K562 (cell line): ENCODE data around the gene WDR91. TPM values are rescaled to one million over a fixed set of nuclear protein-coding genes. Genes with fewer than 3 reads are reported as not detected.

Experiments used
- FIP1L1 ChIP-seq: fragments of 200-400 bp; formaldehyde crosslinking; IDR thresholded peaks from 2 replicates; pipeline ENCODE4 v1.6.1; 2018; ENCODE audit warnings: mild to moderate bottlenecking, low read depth, low read length; ENCODE audit not compliant: poor library complexity, severe bottlenecking
- FOSL1 ChIP-seq: fragments of 200-800 bp; sonication (Bioruptor generic); conservative IDR thresholded peaks from 2 replicates; pipeline ENCODE4 v1.6.1; 2016; ENCODE audit warnings: missing genetic modification characterization, missing compliant biosample characterization
- LEF1 ChIP-seq: fragments of 450-650 bp; IDR thresholded peaks from 2 replicates; pipeline ENCODE4 v1.6.1; 2016; ENCODE audit warnings: mild to moderate bottlenecking
- NFATC3 ChIP-seq: fragments of 450-650 bp; IDR thresholded peaks from 2 replicates; pipeline ENCODE4 v1.6.1; 2017; ENCODE audit warnings: mild to moderate bottlenecking
- SIN3A ChIP-seq, 2 experiments: fragments of 150-350 bp in 1 of 2; IDR thresholded peaks; 2 replicates each; pipeline ENCODE4 v1.6.1; 2011 to 2016; ENCODE audit warnings: borderline replicate concordance in 2 of 2, low read depth in 2 of 2, low read length in 2 of 2, mild to moderate bottlenecking in 2 of 2, moderate library complexity in 2 of 2; ENCODE audit not compliant: control insufficient read depth in 1 of 2
- XRCC3 ChIP-seq: fragments of 450-650 bp; IDR thresholded peaks from 2 replicates; pipeline ENCODE4 v1.6.1; 2017; ENCODE audit warnings: mild to moderate bottlenecking, moderate library complexity
- ZFX ChIP-seq: sonication (generic); formaldehyde crosslinking; IDR thresholded peaks from 2 replicates; pipeline ENCODE4 v1.8.0; 2022; ENCODE audit warnings: mild to moderate bottlenecking, missing genetic modification reagents, moderate library complexity
- ZNF263 ChIP-seq: sonication (generic); formaldehyde crosslinking; IDR thresholded peaks from 2 replicates; pipeline ENCODE4 v1.8.0; 2022; ENCODE audit warnings: mild to moderate bottlenecking, missing genetic modification reagents, borderline replicate concordance
- polyA plus RNA-seq, 8 experiments: library from polyadenylated mRNA; depleted of rRNA in 4 of 8; stranded (reverse) in 5 of 8; unstranded in 3 of 8; fragments of >200 nt; fragmentation: Nextera tagmentation in 2 of 8; fragmentation: Illumina TruSeq in 1 of 8; extraction: Ambion mirVana in 2 of 8; extraction: Trizol in 1 of 8; gene quantifications; 2 replicates each; pipeline versions ENCODE4 v1.2.1 to v1.2.3, GENCODE V29; 2011 to 2014; ENCODE audit warnings: inconsistent platforms in 1 of 8, missing spikeins in 1 of 8
- total RNA-seq, 7 experiments: library from RNA; depleted of rRNA in 6 of 7; stranded (reverse); fragments of >200 nt in 6 of 7; fragmentation: Illumina TruSeq in 2 of 7; extraction: Trizol in 2 of 7; gene quantifications; 2 replicates each; pipeline versions ENCODE4 v1.2.1 to v1.2.3, GENCODE V29; 2011 to 2021; ENCODE audit warnings: low replicate concordance in 1 of 7
- TF ChIP-seq, protein P1 (sequence below): fragments of 250-450 bp; sonication (Bioruptor Pico); IDR thresholded peaks from 2 replicates; pipeline ENCODE4 v1.4.0; 2020; ENCODE audit warnings: mild to moderate bottlenecking, moderate library complexity, borderline replicate concordance
- TF ChIP-seq, protein P2 (sequence below): fragments of 450-650 bp; IDR thresholded peaks from 2 replicates; pipeline ENCODE4 v1.6.1; 2016
- TF ChIP-seq, protein P3 (sequence below), 2 experiments: fragments of 450-650 bp in 1 of 2; sonication (generic) in 1 of 2; formaldehyde crosslinking in 1 of 2; IDR thresholded peaks in 1 of 2; conservative IDR thresholded peaks in 1 of 2; 2 replicates each; pipeline versions ENCODE4 v1.6.1 to v1.8.1; 2016 to 2023; ENCODE audit warnings: mild to moderate bottlenecking in 2 of 2, moderate library complexity in 2 of 2, inconsistent platforms in 1 of 2, missing genetic modification reagents in 1 of 2
- TF ChIP-seq, protein P4 (sequence below): sonication (generic); formaldehyde crosslinking; IDR thresholded peaks from 2 replicates; pipeline ENCODE4 v1.8.1; 2023; ENCODE audit warnings: missing genetic modification reagents, mild to moderate bottlenecking, borderline replicate concordance

The WDR91 gene
- total and polyA plus RNA-seq, 9 of the 15 experiments (the other 6 are each of a cell fraction or from before 2014, with no cell fraction given), result 1.9 to 18.2 (median 9.8) TPM

DNA sequence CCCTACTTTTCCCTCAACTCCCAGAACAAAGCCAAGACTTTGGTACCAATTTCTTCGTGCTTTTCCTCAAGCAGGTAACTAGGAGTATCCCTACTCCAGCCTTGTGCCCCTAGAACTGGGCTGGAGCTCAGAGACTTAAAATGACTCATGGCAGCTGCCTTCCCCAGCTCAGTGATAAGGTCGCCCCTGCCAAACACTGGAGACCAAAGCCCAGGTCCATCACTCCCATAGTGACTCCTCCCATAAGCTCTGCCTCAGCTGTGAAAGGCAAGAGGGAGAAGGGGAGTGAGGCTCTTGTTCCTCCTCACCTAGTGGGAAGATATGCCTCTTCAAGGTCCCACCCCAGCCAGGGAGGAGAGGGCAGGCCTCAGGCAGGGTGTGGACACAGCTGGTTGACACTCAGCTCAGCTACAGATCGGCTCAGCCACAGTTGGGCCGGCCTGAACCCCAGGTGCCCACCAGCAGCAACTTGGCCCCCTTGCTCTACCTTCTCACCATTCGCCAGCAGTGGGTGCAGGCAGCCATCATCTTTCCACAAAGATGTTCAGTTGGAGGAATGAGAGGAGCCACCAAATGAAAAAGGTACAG lies 27.0 kb downstream of the WDR91 start (continued):
- TF ChIP-seq, protein P1, sequence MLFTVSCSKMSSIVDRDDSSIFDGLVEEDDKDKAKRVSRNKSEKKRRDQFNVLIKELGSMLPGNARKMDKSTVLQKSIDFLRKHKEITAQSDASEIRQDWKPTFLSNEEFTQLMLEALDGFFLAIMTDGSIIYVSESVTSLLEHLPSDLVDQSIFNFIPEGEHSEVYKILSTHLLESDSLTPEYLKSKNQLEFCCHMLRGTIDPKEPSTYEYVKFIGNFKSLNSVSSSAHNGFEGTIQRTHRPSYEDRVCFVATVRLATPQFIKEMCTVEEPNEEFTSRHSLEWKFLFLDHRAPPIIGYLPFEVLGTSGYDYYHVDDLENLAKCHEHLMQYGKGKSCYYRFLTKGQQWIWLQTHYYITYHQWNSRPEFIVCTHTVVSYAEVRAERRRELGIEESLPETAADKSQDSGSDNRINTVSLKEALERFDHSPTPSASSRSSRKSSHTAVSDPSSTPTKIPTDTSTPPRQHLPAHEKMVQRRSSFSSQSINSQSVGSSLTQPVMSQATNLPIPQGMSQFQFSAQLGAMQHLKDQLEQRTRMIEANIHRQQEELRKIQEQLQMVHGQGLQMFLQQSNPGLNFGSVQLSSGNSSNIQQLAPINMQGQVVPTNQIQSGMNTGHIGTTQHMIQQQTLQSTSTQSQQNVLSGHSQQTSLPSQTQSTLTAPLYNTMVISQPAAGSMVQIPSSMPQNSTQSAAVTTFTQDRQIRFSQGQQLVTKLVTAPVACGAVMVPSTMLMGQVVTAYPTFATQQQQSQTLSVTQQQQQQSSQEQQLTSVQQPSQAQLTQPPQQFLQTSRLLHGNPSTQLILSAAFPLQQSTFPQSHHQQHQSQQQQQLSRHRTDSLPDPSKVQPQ (CRISPR knock-in tag), result no peak
- TF ChIP-seq ZNF263 (CRISPR knock-in tag), result no peak; the same call in 1 of the 2 replicates
- TF ChIP-seq SIN3A (IDR thresholded peaks at IDR 0.05; ENCODE audit: borderline replicate concordance in 2 of 2, control insufficient read depth in 1 of 2, low read depth in 2 of 2, low read length in 2 of 2), result no peak
- TF ChIP-seq, protein P2, sequence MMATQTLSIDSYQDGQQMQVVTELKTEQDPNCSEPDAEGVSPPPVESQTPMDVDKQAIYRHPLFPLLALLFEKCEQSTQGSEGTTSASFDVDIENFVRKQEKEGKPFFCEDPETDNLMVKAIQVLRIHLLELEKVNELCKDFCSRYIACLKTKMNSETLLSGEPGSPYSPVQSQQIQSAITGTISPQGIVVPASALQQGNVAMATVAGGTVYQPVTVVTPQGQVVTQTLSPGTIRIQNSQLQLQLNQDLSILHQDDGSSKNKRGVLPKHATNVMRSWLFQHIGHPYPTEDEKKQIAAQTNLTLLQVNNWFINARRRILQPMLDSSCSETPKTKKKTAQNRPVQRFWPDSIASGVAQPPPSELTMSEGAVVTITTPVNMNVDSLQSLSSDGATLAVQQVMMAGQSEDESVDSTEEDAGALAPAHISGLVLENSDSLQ, result peak; percentile 11; the same call in 1 of the 2 replicates
- TF ChIP-seq, protein P3, sequence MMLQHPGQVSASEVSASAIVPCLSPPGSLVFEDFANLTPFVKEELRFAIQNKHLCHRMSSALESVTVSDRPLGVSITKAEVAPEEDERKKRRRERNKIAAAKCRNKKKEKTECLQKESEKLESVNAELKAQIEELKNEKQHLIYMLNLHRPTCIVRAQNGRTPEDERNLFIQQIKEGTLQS (IDR thresholded peaks at IDR 0.05), result peak; percentile 20; the same call in 1 of the 2 replicates
- TF ChIP-seq, protein P3 (CRISPR knock-in tag; conservative IDR thresholded peaks at IDR 0.05), result no peak
- peak; percentile 87 for TF ChIP-seq FOSL1 (tag)
- TF ChIP-seq NFATC3, result no peak
- TF ChIP-seq ZFX (CRISPR knock-in tag), result no peak
- no peak for TF ChIP-seq XRCC3
- no peak for TF ChIP-seq FIP1L1
- TF ChIP-seq, protein P4, sequence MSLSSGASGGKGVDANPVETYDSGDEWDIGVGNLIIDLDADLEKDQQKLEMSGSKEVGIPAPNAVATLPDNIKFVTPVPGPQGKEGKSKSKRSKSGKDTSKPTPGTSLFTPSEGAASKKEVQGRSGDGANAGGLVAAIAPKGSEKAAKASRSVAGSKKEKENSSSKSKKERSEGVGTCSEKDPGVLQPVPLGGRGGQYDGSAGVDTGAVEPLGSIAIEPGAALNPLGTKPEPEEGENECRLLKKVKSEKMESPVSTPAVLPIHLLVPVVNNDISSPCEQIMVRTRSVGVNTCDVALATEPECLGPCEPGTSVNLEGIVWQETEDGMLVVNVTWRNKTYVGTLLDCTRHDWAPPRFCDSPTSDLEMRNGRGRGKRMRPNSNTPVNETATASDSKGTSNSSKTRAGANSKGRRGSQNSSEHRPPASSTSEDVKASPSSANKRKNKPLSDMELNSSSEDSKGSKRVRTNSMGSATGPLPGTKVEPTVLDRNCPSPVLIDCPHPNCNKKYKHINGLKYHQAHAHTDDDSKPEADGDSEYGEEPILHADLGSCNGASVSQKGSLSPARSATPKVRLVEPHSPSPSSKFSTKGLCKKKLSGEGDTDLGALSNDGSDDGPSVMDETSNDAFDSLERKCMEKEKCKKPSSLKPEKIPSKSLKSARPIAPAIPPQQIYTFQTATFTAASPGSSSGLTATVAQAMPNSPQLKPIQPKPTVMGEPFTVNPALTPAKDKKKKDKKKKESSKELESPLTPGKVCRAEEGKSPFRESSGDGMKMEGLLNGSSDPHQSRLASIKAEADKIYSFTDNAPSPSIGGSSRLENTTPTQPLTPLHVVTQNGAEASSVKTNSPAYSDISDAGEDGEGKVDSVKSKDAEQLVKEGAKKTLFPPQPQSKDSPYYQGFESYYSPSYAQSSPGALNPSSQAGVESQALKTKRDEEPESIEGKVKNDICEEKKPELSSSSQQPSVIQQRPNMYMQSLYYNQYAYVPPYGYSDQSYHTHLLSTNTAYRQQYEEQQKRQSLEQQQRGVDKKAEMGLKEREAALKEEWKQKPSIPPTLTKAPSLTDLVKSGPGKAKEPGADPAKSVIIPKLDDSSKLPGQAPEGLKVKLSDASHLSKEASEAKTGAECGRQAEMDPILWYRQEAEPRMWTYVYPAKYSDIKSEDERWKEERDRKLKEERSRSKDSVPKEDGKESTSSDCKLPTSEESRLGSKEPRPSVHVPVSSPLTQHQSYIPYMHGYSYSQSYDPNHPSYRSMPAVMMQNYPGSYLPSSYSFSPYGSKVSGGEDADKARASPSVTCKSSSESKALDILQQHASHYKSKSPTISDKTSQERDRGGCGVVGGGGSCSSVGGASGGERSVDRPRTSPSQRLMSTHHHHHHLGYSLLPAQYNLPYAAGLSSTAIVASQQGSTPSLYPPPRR, result no peak
- no peak for TF ChIP-seq LEF1
